PC-9 (cell line): ENCODE measurements around the gene MYO18B. TPM values are rescaled to one million over a fixed set of nuclear protein-coding genes. Genes with fewer than 3 reads are reported as not detected.

Experiments used
- BruUV-seq: library from RNA; stranded (reverse); fragments of 400-500 nt; replicated peaks from 2 replicates; lab custom pipeline; 2021; lab: Mats Ljungman, UMichigan
- CTCF ChIA-PET: fragments of 300-600 bp; sonication (Branson Sonifier 250); formaldehyde crosslinking; loops from one replicate; lab custom pipeline; 2022; ENCODE audit warnings: antibody characterized with exemption; lab: Charles Lee
- POLR2A ChIA-PET: fragments of 300-600 bp; sonication (Branson Sonifier 250); formaldehyde crosslinking; loops from one replicate; lab custom pipeline; 2022; ENCODE audit warnings: antibody characterized with exemption; ENCODE audit not compliant: unreplicated experiment; lab: Charles Lee
- DNase-seq, 2 experiments: peaks; one replicate each; pipeline versions ENCODE4 v3.0.0 to v3.0.0-alpha.2; 2015 to 2022; ENCODE audit warnings: mixed read lengths in 1 of 2
- H2AFZ ChIP-seq: fragments of 200-600 bp; sonication (generic); 2 replicates; pipeline ENCODE4 v1.8.1; 2017; ENCODE audit warnings: antibody characterized with exemption
- H3F3A ChIP-seq: fragments of 200-600 bp; sonication (generic); 2 replicates; pipeline ENCODE4 v1.8.1; 2017; ENCODE audit warnings: antibody characterized with exemption, mild to moderate bottlenecking, low read depth; ENCODE audit not compliant: insufficient read depth
- H3K27ac ChIP-seq: fragments of 200-600 bp; sonication (generic); 2 replicates; pipeline ENCODE4 v1.6.1; 2016; ENCODE audit warnings: mixed run types
- H3K27me3 ChIP-seq: fragments of 200-600 bp; sonication (generic); 2 replicates; pipeline ENCODE4 v1.6.1; 2016; ENCODE audit warnings: low read depth, mixed run types; ENCODE audit not compliant: insufficient read depth
- H3K36me3 ChIP-seq: fragments of 200-600 bp; sonication (generic); 2 replicates; pipeline ENCODE4 v1.6.1; 2016; ENCODE audit warnings: low read depth, mixed run types
- H3K4me1 ChIP-seq: fragments of 200-600 bp; sonication (generic); replicated peaks from 2 replicates; pipeline ENCODE4 v1.6.1; 2016; ENCODE audit warnings: mixed run types; ENCODE audit not compliant: insufficient read depth
- H3K4me2 ChIP-seq: fragments of 200-600 bp; sonication (generic); 2 replicates; pipeline ENCODE4 v1.6.1; 2017; ENCODE audit warnings: mixed run types
- H3K4me3 ChIP-seq: fragments of 200-600 bp; sonication (generic); 2 replicates; pipeline ENCODE4 v1.6.1; 2016; ENCODE audit warnings: mixed run types
- H3K79me2 ChIP-seq: fragments of 200-600 bp; sonication (generic); 2 replicates; pipeline ENCODE4 v1.6.1; 2017; ENCODE audit warnings: low read depth, mixed run types
- H3K9me2 ChIP-seq: fragments of 200-600 bp; sonication (generic); 2 replicates; pipeline ENCODE4 v1.8.1; 2017; ENCODE audit warnings: mild to moderate bottlenecking; ENCODE audit not compliant: insufficient read depth
- H3K9me3 ChIP-seq: fragments of 200-600 bp; sonication (generic); 2 replicates; pipeline ENCODE4 v1.8.1; 2016; ENCODE audit warnings: low read depth; ENCODE audit not compliant: insufficient read depth
- H4K20me1 ChIP-seq: fragments of 200-600 bp; sonication (generic); 2 replicates; pipeline ENCODE4 v1.8.1; 2017; ENCODE audit not compliant: insufficient read depth
- CTCF ChIP-seq: fragments of 200-600 bp; sonication (generic); conservative IDR thresholded peaks from 2 replicates; pipeline ENCODE4 v1.6.1; 2017; ENCODE audit warnings: mixed run types, antibody characterized with exemption, mild to moderate bottlenecking, moderate library complexity
- EZH2 ChIP-seq: fragments of 200-600 bp; sonication (generic); IDR thresholded peaks from 2 replicates; pipeline ENCODE4 v1.8.0; 2017; ENCODE audit warnings: antibody characterized with exemption, low read depth
- intact Hi-C: fragments of 100-400 bp; cut with micrococcal nuclease; formaldehyde crosslinking; loops from one replicate; pipeline ENCODE4 v1.10.0; 2022; ENCODE audit not compliant: unreplicated experiment
- total RNA-seq: library from RNA; stranded (reverse); gene quantifications from 2 replicates; pipeline ENCODE4 v1.2.3, GENCODE V29; 2021

Gene MYO18B
- total RNA-seq, 1 experiment from 2014 or later: not detected

DNA sequence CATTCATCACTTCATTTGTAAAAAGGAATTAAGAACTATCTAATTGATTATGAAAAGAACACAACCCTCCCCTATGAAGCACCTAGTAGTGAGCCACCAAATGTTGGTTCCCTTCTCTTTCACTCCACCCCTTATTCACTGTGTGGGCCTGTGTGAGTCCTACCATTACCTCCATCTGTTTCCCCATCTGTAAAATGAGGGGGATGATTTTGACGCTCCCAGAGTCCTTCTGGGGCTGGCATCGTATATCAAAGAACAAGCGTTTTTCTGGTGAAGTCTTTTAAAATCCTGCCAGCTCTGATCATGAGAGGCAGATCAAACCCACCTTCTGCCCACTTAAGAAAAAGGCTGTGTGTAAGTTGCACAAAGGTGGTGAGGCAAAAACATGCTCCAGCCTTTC is 330.6 kb downstream of the MYO18B start:
- no peaks in the 10 kb centered on the region for H4K20me1 ChIP-seq
- BruUV-seq: no TSS peak
- no peaks in the 10 kb centered on the region for H3K79me2 ChIP-seq
- TF ChIP-seq EZH2: no peak
- TF ChIP-seq CTCF: no peak
- H3K4me1 ChIP-seq: no peaks in the 10 kb centered on the region
- intact Hi-C loops: no loop called here
- no peak overlapping the region for H3K4me3 ChIP-seq
- DNase-seq: no peak
- CTCF ChIA-PET: no interaction called here
- H3K4me2 ChIP-seq: no peak overlapping the region
- no peaks in the 10 kb centered on the region for H3K9me3 ChIP-seq
- H3K36me3 ChIP-seq: no peaks in the 10 kb centered on the region
- H3K27ac ChIP-seq: no peak overlapping the region
- no peaks in the 10 kb centered on the region for H3K27me3 ChIP-seq
- POLR2A ChIA-PET: no interaction called here
- H2AFZ ChIP-seq: no peak overlapping the region
- no peaks in the 10 kb centered on the region for H3K9me2 ChIP-seq
- H3F3A ChIP-seq: no peaks in the 10 kb centered on the region

DNA sequence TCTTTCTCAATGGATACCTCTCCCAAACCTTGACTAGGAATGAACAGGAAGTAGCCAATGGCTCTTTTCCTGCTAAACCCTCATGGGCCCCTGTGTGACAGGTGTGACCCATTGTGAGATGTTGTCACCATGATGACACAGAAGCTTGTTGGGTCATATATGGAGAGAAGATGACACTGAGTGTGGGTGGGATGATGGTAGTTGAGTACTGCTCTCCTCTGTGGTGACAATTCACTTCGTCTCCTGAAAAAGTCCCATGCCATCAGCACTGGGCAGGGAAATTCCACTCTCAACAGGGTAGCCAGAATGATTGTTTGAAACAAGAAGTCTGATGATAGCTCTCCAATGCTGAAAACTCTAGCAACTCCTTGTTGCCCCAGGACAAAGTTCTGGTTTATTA is 333.3 kb downstream of the MYO18B start:
- Histone ChIP-seq H3F3A (no peaks in the 10 kb centered on the region), H2AFZ (no peak overlapping the region), H3K27me3 (no peaks in the 10 kb centered on the region), H3K4me1 (no peaks in the 10 kb centered on the region), H3K79me2 (no peaks in the 10 kb centered on the region), H3K9me2 (no peaks in the 10 kb centered on the region), H3K9me3 (no peaks in the 10 kb centered on the region), H3K27ac (no peak overlapping the region), H4K20me1 (no peaks in the 10 kb centered on the region), H3K4me2 (no peak overlapping the region), H3K4me3 (no peak overlapping the region), H3K36me3 (no peaks in the 10 kb centered on the region)
- BruUV-seq: no TSS peak
- CTCF ChIA-PET: no interaction called here
- POLR2A ChIA-PET: no interaction called here
- intact Hi-C loops: no loop called here
- TF ChIP-seq CTCF (no peak), EZH2 (no peak)
- DNase-seq: no peak

GRCh38 chr22:26079009-26079408 is 337.0 kb downstream of the MYO18B start:
- CTCF ChIA-PET: no interaction called here
- Histone ChIP-seq H3K27ac (no peak overlapping the region), H2AFZ (no peak overlapping the region), H3K4me2 (no peak overlapping the region), H3K9me3 (no peaks in the 10 kb centered on the region), H3K4me1 (no peaks in the 10 kb centered on the region), H4K20me1 (no peaks in the 10 kb centered on the region), H3K9me2 (no peaks in the 10 kb centered on the region), H3K36me3 (no peaks in the 10 kb centered on the region), H3K4me3 (no peak overlapping the region), H3K27me3 (no peaks in the 10 kb centered on the region), H3K79me2 (no peaks in the 10 kb centered on the region), H3F3A (no peaks in the 10 kb centered on the region)
- no peak for DNase-seq
- POLR2A ChIA-PET: no interaction called here
- intact Hi-C loops: no loop called here
- BruUV-seq: no TSS peak
- TF ChIP-seq EZH2 (no peak), CTCF (no peak)

Other genes starting within 250 kb of the MYO18B start
- gene GRK3, start 177.5 kb upstream of the MYO18B start, total RNA-seq: 0.37 and 0.38 TPM in 2 replicates